HEK293 (cell line): ENCODE results near the gene GIMAP6.

Source experiments
- CTCF ChIA-PET: fragments of 350-600 bp; formaldehyde crosslinking; extraction: SDS; loops from one replicate; lab custom pipeline; 2021; ENCODE audit warnings: antibody characterized with exemption; lab: Yijun Ruan, JAX
- POLR2A ChIA-PET: fragments of 300-600 bp; formaldehyde crosslinking; extraction: SDS; loops from one replicate; lab custom pipeline; 2020; ENCODE audit warnings: antibody characterized with exemption, inconsistent platforms; lab: Yijun Ruan, JAX
- H3K27ac ChIP-seq: fragments of 200-500 bp; sonication (Bioruptor generic); 2 replicates; pipeline ENCODE4 v1.5.1; 2014; ENCODE audit warnings: low read depth, low read length, control low read depth, inconsistent platforms; ENCODE audit errors: extremely low read depth
- H3K36me3 ChIP-seq, 2 experiments: fragments of 200-500 bp in 1 of 2; sonication (Bioruptor generic) in 1 of 2; 1 replicate in 1 of 2; 2 replicates in 1 of 2; pipeline ENCODE4 v1.5.1; 2014 to 2017; ENCODE audit warnings: inconsistent platforms in 2 of 2, low read length in 2 of 2; ENCODE audit not compliant: control insufficient read depth in 2 of 2, insufficient read depth in 1 of 2
- H3K4me1 ChIP-seq: fragments of 200-500 bp; sonication (Bioruptor generic); 2 replicates; pipeline ENCODE4 v1.5.1; 2014; ENCODE audit warnings: mild to moderate bottlenecking, low read length, inconsistent platforms; ENCODE audit not compliant: control insufficient read depth, insufficient read depth
- H3K4me3 ChIP-seq: 2 replicates; pipeline ENCODE4 v1.5.1; 2011; ENCODE audit warnings: low read depth, mild to moderate bottlenecking, control low read depth, low read length, moderate library complexity
- H3K9me3 ChIP-seq: fragments of 200-500 bp; sonication (Bioruptor generic); 2 replicates; pipeline ENCODE4 v1.5.1; 2014; ENCODE audit warnings: low read depth, low read length, inconsistent platforms; ENCODE audit not compliant: control insufficient read depth, insufficient read depth
- GLI4 ChIP-seq: fragments of 450-650 bp; formaldehyde crosslinking; IDR thresholded peaks from 2 replicates; pipeline ENCODE4 v1.5.1; 2016; ENCODE audit warnings: missing biosample characterization, missing genetic modification characterization
- KLF7 ChIP-seq: fragments of 450-650 bp; formaldehyde crosslinking; IDR thresholded peaks from 2 replicates; pipeline ENCODE4 v1.5.1; 2016; ENCODE audit warnings: missing biosample characterization, missing genetic modification characterization, borderline replicate concordance
- KLF9 ChIP-seq: fragments of 450-650 bp; formaldehyde crosslinking; IDR thresholded peaks from 2 replicates; pipeline ENCODE4 v1.5.1; 2016; ENCODE audit warnings: missing biosample characterization, missing genetic modification characterization, low read depth
- YY1 ChIP-seq: fragments of 450-650 bp; formaldehyde crosslinking; IDR thresholded peaks from 2 replicates; pipeline ENCODE4 v1.5.1; 2018; ENCODE audit warnings: missing biosample characterization, missing genetic modification characterization
- ZBTB20 ChIP-seq: fragments of 450-650 bp; formaldehyde crosslinking; IDR thresholded peaks from 2 replicates; pipeline ENCODE4 v1.5.1; 2016; ENCODE audit warnings: missing biosample characterization, missing genetic modification characterization
- ZBTB48 ChIP-seq: fragments of 450-650 bp; formaldehyde crosslinking; IDR thresholded peaks from 2 replicates; pipeline ENCODE4 v1.5.1; 2016; ENCODE audit warnings: missing biosample characterization, missing genetic modification characterization
- ZBTB8A ChIP-seq: fragments of 450-650 bp; formaldehyde crosslinking; IDR thresholded peaks from 2 replicates; pipeline ENCODE4 v1.5.1; 2016; ENCODE audit warnings: missing biosample characterization, missing genetic modification characterization
- ZNF146 ChIP-seq: fragments of 450-650 bp; formaldehyde crosslinking; IDR thresholded peaks from 2 replicates; pipeline ENCODE4 v1.5.1; 2016; ENCODE audit warnings: missing biosample characterization, missing genetic modification characterization
- ZNF214 ChIP-seq: fragments of 450-650 bp; formaldehyde crosslinking; IDR thresholded peaks from 2 replicates; pipeline ENCODE4 v1.5.1; 2017; ENCODE audit warnings: missing biosample characterization, mild to moderate bottlenecking, missing genetic modification characterization, borderline replicate concordance
- ZNF292 ChIP-seq: fragments of 450-650 bp; formaldehyde crosslinking; IDR thresholded peaks from 2 replicates; pipeline ENCODE4 v1.5.1; 2016; ENCODE audit warnings: low read depth, missing biosample characterization, missing genetic modification characterization, borderline replicate concordance
- ZNF311 ChIP-seq: fragments of 450-650 bp; formaldehyde crosslinking; IDR thresholded peaks from 2 replicates; pipeline ENCODE4 v1.5.1; 2017; ENCODE audit warnings: missing biosample characterization, missing genetic modification characterization, borderline replicate concordance
- ZNF354C ChIP-seq: fragments of 450-650 bp; formaldehyde crosslinking; IDR thresholded peaks from 2 replicates; pipeline ENCODE4 v1.5.1; 2016; ENCODE audit warnings: missing biosample characterization, missing genetic modification characterization, low read depth, borderline replicate concordance
- ZNF37A ChIP-seq: fragments of 450-650 bp; IDR thresholded peaks from 2 replicates; pipeline ENCODE4 v1.5.1; 2018; ENCODE audit warnings: missing biosample characterization, missing genetic modification characterization
- ZNF513 ChIP-seq: fragments of 450-650 bp; IDR thresholded peaks from 2 replicates; pipeline ENCODE4 v1.5.1; 2018; ENCODE audit warnings: missing biosample characterization, missing genetic modification characterization
- ZNF530 ChIP-seq: fragments of 450-650 bp; formaldehyde crosslinking; IDR thresholded peaks from 2 replicates; pipeline ENCODE4 v1.5.1; 2016; ENCODE audit warnings: low read depth, missing biosample characterization, missing genetic modification characterization
- ZNF626 ChIP-seq: fragments of 450-650 bp; sonication (Bioruptor Pico); formaldehyde crosslinking; IDR thresholded peaks from 2 replicates; pipeline ENCODE4 v1.5.1; 2018; ENCODE audit warnings: missing biosample characterization, missing genetic modification characterization, inconsistent platforms
- ZNF664 ChIP-seq: fragments of 450-650 bp; formaldehyde crosslinking; IDR thresholded peaks from 2 replicates; pipeline ENCODE4 v1.5.1; 2016; ENCODE audit warnings: missing biosample characterization, missing genetic modification characterization
- ZNF792 ChIP-seq: fragments of 450-650 bp; formaldehyde crosslinking; IDR thresholded peaks from 2 replicates; pipeline ENCODE4 v1.5.1; 2016; ENCODE audit warnings: missing biosample characterization, missing genetic modification characterization
- ZSCAN23 ChIP-seq: fragments of 450-650 bp; formaldehyde crosslinking; IDR thresholded peaks from 2 replicates; pipeline ENCODE4 v1.5.1; 2016; ENCODE audit warnings: missing biosample characterization, missing genetic modification characterization
- ZSCAN5A ChIP-seq: fragments of 450-650 bp; formaldehyde crosslinking; IDR thresholded peaks from 2 replicates; pipeline ENCODE4 v1.5.1; 2016; ENCODE audit warnings: missing biosample characterization, missing genetic modification characterization

The GIMAP6 gene

GRCh38 chr7:150649080-150649385 is 16.8 kb upstream of the GIMAP6 start:
- TF ChIP-seq ZNF513 (tag by site-specific recombination) (no peak), ZNF146 (no peak), ZNF664 (tag by site-specific recombination) (no peak), ZNF530 (tag by site-specific recombination) (no peak), ZNF354C (tag by site-specific recombination) (no peak), ZNF792 (tag by site-specific recombination) (no peak), KLF7 (tag by site-specific recombination) (no peak)
- no peaks in the 10 kb centered on the region for H3K4me1 ChIP-seq
- no peak overlapping the region for H3K4me3 ChIP-seq
- H3K27ac ChIP-seq = no peak overlapping the region
- ChIA-PET POLR2A (no interaction called here), CTCF (no interaction called here)
- H3K36me3 ChIP-seq = no peaks in the 10 kb centered on the region
- H3K9me3 ChIP-seq = no peaks in the 10 kb centered on the region

- H3K4me1 ChIP-seq = no peaks in the 10 kb centered on the region
- H3K27ac ChIP-seq = no peak overlapping the region
- no peaks in the 10 kb centered on the region for H3K36me3 ChIP-seq
- ChIA-PET CTCF (no interaction called here), POLR2A (no interaction called here)
- no peak overlapping the region for H3K4me3 ChIP-seq
- no peaks in the 10 kb centered on the region for H3K9me3 ChIP-seq
- TF ChIP-seq ZBTB20 (tag by site-specific recombination) = no peak
- no peak for TF ChIP-seq ZBTB48 (tag by site-specific recombination)
- TF ChIP-seq ZNF626 (tag by site-specific recombination) = no peak
- TF ChIP-seq ZNF214 (tag by site-specific recombination) = no peak
- no peak for TF ChIP-seq ZBTB8A (tag by site-specific recombination)
- no peak for TF ChIP-seq KLF9
- no peak for TF ChIP-seq GLI4 (tag by site-specific recombination)
Observed at GRCh38 chr7:150648353-150649079, 16.3 kb upstream of the GIMAP6 start.

- Histone ChIP-seq H3K36me3 (no peaks in the 10 kb centered on the region), H3K9me3 (no peaks in the 10 kb centered on the region), H3K4me3 (no peak overlapping the region), H3K4me1 (no peaks in the 10 kb centered on the region)
- CTCF ChIA-PET = no interaction called here
- TF ChIP-seq ZSCAN5A (tag by site-specific recombination) (no peak), ZSCAN23 (no peak), YY1 (tag by site-specific recombination) (no peak), ZNF292 (tag by site-specific recombination) (no peak), ZNF311 (tag by site-specific recombination) (no peak), ZNF37A (tag by site-specific recombination) (no peak)
- TF ChIP-seq, all 188 proteins: peak for 0
- POLR2A ChIA-PET = no interaction called here
- H3K27ac ChIP-seq = no peak overlapping the region
Observed at GRCh38 chr7:150645259-150646020, 13.3 kb upstream of the GIMAP6 start.
